Fibroblast of skin of left quadriceps (primary cell): Measurements from ENCODE around the gene GNB3.
A peak's percentile ranks its signal among the peaks of the same experiment; 100 is the strongest.

Source experiments
- DNase-seq, 2 experiments: peaks; one replicate each; pipeline ENCODE4 v3.0.0-alpha.2; 2013; ENCODE audit warnings: low read depth in 2 of 2

GNB3 gene

GRCh38 chr12:6836851-6837250, 3.9 kb upstream of the GNB3 start:
- no peak for DNase-seq

GRCh38 chr12:6837370-6838060, 3.2 kb upstream of the GNB3 start:
- no peak for DNase-seq

- DNase-seq, result no peak
These were observed 1.9 kb upstream of the GNB3 start for GRCh38 chr12:6838854-6839253.

- no peak for DNase-seq
These were observed 1.1 kb upstream of the GNB3 start for GRCh38 chr12:6839482-6840201.

- DNase-seq, result no peak
These were observed 395 bp upstream of the GNB3 start for GRCh38 chr12:6840330-6840729.

GRCh38 chr12:6842075-6842474, 1.4 kb downstream of the GNB3 start:
- no peak for DNase-seq

- no peak for DNase-seq
These were observed 2.6 kb downstream of the GNB3 start for GRCh38 chr12:6843118-6843902.

- no peak for DNase-seq
These were observed 4.7 kb downstream of the GNB3 start for GRCh38 chr12:6845395-6845794.

GRCh38 chr12:6846316-6846869, 5.7 kb downstream of the GNB3 start:
- DNase-seq, result no peak

- DNase-seq, result no peak
These were observed 7.0 kb downstream of the GNB3 start for GRCh38 chr12:6847676-6848075.

- DNase-seq, result no peak
These were observed 8.7 kb downstream of the GNB3 start for GRCh38 chr12:6849427-6849826.

- DNase-seq, result no peak
These were observed 9.3 kb downstream of the GNB3 start for GRCh38 chr12:6849976-6850560.

- no peak for DNase-seq
These were observed 10.0 kb downstream of the GNB3 start for GRCh38 chr12:6850796-6851152.

GRCh38 chr12:6851153-6851920, 10.6 kb downstream of the GNB3 start, which contains the start of gene CDCA3:
Gene CDCA3 (minus strand): TSS chr12:6851286. CDS start chr12:6850952, 334 bp downstream.
- DNase-seq, result peak; percentile 97 to 98

- peak; percentile 99 for DNase-seq
These were observed 11.4 kb downstream of the GNB3 start, which contains the start of gene USP5 for GRCh38 chr12:6851921-6852650. Gene USP5 (plus strand): TSS chr12:6852150. CDS start chr12:6852180, 30 bp downstream.

GRCh38 chr12:6852651-6853354, 12.1 kb downstream of the GNB3 start:
- DNase-seq, result no peak

- no peak for DNase-seq
These were observed 12.9 kb downstream of the GNB3 start for GRCh38 chr12:6853626-6854025.

- DNase-seq, result no peak
These were observed 13.3 kb downstream of the GNB3 start for GRCh38 chr12:6854036-6854435.

GRCh38 chr12:6855322-6855721, 14.6 kb downstream of the GNB3 start:
- DNase-seq, result no peak

GRCh38 chr12:6858799-6859198, 18.1 kb downstream of the GNB3 start:
- DNase-seq, result no peak
